Measurements from ENCODE around the gene ZNF581.

Gene ZNF581

DNA sequence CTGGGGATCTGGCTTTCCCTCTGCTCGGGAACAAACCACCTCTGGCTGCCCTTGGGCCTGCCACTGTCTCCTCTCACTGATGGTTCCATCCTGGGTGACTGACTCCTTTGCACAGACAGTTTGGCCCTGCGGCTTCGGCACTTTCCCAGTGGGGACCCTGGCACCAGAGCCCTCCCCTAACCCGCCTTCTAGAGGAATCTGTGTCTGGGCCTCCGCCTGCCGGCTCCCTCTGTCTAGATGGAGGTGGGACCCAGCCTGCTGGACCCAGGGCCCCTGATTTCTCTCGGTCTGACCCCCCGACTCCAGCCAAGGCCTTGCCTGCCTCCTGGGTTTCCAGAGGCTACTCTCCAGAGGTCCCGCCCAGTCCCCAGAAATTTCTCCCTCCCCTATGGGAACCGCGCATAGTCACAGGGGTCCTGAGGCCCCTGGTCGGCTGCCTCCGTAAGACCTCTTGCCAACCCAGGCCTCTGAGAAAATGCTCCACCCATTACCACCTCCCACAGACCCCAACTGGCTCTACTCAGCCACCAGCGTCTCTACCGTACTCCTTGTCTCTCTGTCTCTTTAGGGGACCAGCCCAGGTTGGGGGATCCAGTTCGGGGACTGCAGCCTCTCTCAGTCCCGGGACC, 7.3 kb downstream of the ZNF581 start:
- no peak for DNase-seq

DNA sequence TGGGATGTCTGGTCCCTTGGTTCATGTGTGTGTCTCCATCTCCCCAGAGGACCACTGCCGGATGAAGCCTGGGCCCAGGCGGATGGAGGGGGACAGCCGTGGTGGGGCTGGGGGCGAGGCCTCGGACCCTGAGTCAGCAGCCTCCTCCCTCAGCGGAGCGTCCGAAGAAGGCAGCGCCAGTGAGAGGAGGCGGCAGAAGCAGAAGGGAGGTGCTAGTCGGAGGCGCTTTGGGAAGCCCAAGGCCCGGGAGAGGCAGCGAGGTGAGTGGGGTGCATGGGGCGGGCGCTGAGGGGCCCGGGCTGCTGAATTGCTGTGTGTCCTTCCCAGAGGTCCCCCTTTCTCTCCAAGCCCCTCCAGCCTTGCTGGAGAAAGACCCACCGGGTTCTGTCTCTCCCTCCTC, 7.8 kb downstream of the ZNF581 start:
- DNase-seq, result no peak

DNA sequence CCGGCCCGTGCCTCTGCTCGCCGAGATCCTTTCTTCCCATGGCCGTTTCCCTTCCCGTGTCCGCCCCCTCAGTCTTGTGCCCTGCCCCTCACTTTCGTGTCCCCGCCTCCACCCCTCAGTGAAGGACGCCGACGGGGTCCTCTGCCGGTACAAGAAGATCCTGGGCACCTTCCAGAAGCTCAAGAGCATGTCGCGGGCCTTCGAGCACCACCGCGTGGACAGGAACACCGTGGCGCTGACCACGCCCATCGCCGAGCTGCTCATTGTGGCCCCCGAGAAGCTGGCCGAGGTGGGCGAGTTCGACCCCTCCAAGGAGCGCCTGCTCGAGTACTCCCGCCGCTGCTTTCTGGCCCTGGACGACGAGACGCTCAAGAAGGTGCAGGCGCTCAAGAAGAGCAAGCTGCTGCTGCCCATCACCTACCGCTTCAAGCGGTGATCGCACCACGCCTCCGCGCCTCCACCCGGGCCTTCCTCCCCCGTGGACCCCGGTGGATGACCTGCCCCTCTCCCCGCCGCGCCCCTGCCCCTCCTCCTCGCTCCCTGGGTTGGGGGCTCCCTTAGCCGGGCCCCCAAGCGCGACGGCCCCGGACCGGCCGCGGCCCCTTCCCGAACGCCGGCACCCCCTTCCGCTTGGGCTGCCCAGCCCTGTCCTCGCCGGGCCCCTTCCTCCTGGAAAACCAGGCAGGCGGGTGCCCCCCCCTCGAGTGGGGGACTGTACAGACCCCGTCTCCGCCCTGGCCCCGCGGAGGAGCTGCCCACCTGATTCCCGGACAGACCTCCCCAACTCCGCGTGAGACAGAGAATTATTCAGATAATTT, 9.1 kb downstream of the ZNF581 start:
- DNase-seq, result no peak

DNA sequence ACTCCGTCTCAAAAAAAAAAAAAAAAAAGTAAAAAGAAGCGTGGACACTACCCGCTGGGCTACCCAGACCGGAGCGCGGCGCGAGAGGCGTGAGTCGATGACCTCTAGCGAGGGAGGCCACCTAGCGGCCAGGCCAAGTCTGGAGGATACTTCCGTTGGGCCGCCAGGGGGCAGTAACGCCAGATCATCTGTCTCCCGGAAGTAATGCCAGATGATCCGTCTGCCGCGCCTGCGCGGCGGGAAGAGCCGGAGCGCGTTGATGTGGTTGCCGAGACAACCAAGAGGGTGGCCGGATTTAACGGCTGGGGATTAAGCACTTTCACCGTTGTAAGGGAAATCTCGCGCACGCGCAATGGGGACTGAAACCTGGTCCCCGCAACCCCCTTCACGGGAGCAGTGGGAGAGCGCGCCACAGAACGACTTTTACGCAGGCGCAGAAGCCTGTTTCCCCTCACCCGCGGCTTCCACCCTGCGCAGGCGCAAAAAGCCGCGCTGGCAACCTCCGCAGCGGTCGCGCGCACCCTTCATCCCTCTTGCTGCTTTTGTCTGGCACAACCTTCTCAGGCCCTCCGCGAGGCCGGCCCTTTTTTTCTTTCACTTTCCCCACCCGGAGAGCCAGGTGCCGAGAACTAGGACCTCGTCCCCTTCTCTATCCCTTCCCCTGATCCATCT, 10.3 kb downstream of the ZNF581 start:
- DNase-seq, result peak; percentile 99

DNA sequence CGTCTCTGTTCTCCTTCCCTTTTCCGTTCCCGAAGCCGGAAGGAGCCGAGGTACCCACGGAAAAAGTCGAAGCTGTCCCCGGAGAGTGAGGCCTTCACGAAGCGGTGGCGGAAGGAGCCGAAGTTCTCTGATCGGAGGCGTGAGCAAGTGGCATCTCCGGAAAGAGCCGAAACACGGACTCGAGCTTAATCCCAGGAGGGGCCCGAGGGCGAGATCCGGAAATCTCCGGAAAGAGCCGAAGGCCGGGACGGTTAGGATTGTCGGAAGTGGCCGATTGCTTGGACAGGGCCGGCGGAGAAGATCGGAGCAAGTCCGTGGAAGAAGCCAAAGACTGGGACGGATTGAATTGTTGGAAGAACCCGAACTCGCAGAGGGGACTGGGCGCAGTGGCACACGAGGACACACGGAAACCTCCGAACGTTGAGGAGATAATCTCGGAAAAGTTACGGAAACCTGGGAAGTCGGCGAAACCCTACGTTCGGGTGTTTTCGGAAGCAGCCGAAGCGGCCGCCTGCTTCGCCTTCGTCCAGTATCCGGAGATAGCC, 10.9 kb downstream of the ZNF581 start:
- peak; percentile 100 for DNase-seq

DNA sequence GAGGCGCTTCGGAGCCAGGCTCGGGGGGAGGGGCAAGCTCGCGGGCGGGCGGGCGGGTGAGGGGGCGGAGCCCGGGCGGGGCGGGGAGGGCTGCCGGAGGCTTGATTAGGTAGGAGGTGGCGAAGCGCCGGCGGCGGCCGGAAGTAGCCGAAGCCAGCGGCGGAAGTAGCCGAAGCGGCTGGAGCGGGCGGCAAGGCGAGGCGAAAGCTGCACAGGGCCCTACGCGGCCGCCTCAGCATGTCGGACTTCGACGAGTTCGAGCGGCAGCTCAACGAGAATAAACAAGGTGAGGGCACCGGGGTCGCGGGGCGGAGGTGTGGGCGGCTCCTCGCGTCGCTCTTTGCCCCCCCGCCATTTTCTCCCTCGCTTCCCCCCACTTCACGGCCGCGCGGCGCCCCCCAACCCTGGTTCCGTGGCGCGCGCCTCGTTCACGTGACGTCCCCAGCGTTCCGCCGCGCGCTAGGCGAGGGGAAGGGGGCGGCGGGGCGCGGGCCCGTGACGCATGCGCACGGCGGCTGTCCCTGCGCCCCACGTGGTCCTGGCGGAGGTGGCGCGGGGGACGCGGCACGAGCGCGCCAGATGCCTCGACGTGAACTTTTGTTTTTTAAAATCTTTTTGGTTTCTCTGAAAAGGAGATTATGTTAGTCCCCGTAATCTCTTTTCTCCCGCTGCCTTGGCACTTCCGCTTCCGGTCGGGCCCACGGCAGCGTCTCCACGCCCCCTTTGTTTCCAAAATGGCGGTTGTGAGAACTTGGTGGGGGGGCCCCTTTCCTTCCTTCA, 11.6 kb downstream of the ZNF581 start, which contains the start of gene U2AF2:
Gene U2AF2, plus strand, starts transcription at position 168 of the 780 bp plus-strand sequence. Its CDS starts 70 bp downstream, at position 238.
- DNase-seq, result peak; percentile 98

DNA sequence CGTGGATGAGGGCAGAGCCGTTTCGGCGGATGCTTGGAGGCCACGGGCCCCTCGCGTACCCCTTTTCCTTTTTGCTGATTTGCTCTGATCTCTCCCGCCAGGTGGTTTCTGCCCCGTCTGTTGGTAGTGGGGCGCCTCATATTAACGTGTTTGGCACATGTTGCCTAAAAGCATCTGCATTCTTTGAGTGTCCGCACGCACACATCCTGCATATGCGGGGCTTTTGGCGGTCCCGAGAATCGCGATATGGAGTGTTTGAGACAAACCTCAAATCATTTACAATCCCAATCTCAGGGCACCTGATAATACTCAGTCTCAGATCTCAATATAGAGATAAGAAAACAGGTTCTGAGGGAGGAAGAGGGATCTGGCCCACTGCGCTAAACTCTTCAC, 12.2 kb downstream of the ZNF581 start:
- DNase-seq, result no peak

DNA sequence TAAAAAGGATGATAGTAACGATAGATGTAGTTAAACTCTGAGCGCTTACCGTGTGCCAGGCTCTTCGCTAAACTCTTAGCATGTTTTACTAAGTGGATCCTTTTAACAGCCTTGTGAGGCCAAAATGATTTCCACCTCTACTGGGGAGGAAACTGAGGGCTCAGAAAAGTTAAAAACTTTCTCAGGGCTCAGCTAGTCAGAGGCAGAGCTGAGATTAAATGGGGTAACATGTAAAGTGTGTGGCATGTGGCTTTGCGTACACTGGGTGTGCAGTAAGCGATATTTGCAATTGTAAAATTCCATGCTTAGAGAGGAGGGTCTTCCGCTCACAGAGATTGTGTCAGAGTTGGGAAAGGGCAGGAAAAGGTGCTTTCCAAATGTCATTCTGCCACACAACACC, 13.1 kb downstream of the ZNF581 start:
- DNase-seq, result no peak

DNA sequence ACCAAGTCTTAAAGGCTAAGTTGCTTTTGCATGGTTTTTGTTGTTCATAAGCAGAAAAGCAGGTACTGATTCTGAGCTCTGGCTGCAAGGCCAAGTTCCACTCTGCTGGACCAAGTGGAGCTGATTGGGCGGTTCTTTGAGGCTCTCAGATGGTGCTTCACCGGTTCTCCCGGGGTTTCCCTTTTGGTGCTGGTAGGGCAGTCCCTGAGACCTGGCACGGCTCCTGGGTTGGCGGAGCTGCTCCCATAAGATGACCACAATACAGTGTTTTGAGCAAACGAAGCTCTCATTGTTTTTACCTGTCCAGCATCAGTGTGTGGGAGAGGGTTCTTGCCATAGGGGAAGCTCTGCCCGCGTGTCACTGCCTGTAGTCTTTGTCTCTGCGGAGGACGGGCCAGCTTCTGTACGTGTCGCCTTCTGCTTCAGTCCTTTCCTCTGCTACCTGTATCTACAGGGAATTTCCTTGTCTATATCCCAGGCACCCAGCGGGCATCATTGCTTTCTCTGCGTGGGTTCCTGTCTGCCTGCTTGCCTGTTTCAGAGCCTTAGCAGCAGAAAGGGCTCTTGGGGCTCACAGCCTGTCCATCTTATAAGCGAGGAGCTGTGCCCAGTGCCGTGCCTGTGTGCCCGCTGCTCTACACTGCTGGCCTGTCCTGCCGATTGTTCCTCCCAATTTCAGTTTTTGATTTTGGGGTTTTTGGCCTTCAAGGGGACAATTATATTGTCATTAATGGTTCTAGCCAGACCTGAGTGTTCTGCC, 13.7 kb downstream of the ZNF581 start:
- no peak for DNase-seq

DNA sequence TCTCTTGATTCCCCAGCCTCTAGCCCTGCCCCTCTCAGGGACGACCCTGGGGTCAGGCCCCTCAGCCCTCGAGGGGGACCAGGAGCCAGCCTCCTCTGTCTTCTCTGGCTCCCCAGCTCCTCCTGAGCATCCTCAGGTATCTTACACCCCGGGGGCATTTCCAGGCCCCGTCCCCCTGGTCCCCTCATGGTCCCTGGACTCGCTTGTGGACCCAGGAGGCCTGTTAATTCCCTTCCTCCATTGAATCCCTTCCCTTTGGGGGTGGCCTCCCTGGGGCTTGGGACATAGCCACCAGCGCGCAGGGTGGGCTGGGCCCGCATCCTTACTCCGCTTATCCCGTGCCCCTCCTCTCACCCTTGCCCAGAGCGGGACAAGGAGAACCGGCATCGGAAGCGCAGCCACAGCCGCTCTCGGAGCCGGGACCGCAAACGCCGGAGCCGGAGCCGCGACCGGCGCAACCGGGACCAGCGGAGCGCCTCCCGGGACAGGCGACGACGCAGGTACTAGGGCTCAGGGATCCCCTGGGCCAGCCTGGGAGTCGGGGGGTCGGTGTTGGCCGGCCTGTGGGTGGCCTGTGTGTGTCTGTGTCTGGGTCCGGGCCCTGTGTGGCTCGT, 15.5 kb downstream of the ZNF581 start:
- DNase-seq, result no peak

DNA sequence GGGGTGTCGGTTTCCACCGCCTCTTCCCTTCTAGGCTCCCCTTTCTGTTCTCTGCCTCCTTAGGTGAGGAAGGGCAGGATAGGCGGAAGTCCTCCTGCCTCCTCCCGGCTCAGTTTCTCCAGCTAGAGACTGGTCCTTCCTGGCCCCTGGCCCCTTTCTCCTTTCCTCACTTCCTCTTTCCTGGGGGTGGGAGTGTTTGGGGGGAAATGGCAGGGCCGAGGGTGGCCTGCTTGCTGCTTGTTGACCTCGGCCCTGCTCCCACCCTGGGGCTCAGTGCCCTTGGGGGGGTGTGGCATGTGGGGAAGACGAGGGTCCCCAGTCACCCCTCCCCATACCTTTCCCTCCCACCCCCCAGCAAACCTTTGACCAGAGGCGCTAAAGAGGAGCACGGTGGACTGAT, 16.4 kb downstream of the ZNF581 start:
- no peak for DNase-seq

DNA sequence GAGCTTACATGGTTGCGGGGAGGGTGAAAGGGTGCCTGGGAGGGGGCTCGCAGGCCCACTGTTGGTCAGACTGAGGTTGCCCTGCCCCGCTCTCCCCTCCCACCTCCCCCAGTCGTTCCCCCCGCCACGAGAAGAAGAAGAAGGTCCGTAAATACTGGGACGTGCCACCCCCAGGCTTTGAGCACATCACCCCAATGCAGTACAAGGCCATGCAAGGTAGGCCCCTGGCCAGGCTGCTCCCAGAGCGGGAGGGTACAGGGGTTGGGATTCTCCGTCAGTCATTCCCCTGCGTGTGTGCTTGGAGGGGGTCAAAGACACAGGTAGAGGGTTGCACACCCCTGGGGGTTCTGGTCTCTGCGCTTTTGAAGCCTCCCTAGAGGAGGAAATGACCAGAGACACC, 17.0 kb downstream of the ZNF581 start:
- no peak for DNase-seq

DNA sequence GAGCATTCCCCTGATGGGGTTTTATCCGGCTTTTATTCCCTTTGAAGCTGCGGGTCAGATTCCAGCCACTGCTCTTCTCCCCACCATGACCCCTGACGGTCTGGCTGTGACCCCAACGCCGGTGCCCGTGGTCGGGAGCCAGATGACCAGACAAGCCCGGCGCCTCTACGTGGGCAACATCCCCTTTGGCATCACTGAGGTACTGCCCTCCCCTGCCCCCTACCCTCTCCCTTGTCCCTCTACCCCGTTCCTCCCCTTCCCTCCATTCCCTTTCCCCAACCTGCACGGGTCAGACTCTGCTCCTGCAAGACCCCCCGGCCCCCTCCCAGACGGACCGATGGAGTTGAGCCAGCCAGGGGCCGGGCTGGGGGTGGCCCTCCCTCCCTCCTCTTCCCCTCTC, 17.5 kb downstream of the ZNF581 start:
- no peak for DNase-seq

DNA sequence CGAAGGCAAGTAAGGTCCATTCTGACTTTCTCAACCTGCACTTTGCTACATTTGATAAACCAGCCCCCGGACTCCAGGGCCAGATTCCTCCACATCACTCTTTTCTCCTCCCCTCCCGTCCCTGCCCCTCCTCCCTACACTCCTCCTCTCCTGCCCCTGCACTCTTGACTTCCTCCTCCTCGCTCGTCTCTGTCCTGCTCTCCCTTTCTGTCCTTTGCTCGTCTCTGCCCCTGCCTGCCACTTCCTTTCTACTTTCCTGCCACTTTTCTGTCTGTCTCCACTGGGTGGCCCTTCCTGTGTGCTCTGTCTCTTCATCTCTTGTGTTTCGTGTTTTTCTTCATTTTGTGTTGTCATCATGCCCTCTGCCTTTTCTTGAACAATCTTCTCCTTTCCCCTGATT, 18.4 kb downstream of the ZNF581 start:
- no peak for DNase-seq

DNA sequence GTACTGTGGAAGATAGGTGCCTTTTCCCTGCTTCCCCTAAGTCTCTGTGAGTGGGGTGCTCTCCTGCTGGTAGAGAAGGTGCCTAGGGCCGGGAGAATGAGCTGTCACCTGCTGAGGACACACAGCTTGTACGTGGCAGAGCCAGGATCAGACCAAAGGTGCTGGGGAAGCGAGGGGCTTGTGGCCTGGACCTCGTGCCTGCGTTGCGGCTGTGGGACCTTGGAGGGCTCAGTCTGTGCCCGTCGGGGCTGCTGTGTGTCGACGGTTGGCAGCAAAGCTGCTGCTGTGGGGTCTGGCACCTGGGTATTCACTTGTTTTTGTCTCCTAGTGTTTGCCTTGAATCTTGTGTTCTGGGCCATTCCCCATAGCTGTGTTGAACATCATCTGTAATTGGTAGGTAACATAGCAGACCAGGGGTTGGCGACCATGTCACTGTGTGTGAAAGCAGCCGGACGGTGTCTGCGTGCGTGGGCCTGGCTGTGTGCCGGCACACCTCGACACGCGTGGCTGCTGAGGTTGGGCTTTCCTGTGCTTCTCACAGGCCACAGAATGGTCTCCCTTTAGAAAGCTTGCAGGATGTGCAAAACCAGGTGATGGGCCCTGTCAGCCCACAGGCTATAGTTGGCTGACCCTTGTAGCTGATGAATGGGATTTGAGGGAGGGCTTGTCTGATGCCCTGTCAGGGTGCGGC, 20.5 kb downstream of the ZNF581 start:
- DNase-seq, result no peak

DNA sequence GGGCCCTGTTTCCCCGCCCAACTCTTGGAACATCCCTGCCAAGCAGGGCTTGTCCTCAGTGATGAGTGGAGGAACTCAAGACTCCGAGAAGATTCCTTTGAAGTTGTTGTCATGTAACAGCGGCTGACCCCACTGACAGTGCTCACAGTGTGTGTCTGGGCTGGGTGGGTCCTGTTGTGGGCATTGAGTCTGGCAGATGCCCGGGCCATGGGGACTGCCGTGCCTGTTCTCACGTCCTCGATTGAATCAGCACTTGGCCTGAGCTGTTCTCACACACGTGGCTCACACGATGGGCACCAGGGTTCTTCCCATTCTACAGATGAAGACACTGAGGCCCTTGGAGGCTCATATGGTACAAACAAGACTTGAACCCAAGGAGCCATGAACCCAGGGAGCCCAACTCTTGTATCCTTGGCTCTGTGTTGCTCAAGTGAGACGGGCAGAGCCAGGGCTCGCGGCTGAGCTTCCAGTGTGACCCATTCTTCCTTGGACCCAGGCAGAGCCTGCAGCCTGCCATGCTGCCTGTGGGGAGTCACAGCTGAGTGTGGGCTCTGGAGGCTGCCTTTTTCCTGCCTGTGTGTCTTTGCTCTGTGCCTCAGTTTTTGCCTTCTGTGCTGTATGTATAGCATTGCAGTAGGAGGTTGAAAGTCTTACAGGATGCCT, 23.0 kb downstream of the ZNF581 start:
- DNase-seq, result no peak

DNA sequence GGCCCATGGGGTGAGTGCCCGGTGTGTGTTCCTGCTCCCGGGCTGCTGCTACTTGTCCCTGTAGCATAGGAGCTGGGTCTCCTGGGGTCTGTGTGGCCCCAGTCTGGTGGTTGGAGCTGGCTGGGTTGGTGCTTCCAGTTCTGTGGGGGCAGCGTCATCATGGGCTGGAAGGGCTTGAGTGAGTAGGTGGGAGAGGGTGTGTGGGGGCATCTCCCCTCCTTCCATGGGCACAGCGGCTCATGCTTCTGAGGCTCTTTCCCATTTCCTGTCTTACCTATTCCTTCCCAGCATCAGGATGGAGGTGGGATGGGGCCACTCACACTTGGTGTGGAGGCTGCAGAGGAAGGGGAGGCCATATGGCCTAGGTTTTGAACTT, 23.5 kb downstream of the ZNF581 start:
- DNase-seq, result no peak

DNA sequence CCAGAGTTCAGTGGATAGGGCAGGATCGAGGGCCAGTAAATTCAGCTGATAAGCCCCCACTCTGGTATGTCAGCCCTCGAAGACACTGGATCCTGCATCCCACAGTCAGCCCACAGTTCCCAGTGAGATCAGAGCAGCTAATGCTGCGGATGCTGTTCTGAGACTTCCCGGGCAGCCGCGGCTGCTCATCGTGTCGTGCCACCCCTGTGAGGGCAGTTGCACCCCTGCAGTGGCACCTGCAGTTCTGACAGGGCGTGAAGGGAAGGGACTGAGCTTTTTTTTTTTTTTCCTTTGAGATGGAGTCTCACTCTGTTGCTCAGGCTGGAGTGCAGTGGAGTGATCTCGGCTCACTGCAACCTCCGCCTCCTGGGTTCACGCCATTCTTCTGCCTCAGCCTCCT, 24.1 kb downstream of the ZNF581 start:
- DNase-seq, result no peak

DNA sequence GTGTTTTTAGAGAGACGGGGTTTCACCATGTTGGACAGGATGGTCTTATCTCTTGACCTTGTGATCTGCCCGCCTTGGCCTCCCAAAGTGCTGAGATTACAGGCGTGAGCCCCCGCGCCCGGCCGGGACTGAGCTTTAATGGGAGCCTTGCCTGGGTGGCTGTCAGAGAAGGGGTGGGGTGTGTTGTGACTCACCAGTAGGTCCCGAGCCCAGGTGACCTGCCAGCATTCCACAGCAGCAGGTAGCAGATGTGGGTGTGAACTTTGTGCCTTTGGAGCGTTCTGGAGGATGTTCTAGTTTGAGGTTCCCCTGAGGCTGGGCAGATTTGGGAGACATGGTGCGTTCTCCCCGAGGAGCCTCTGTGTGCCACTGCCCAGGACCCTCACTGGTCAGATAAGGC, 24.5 kb downstream of the ZNF581 start:
- no peak for DNase-seq

DNA sequence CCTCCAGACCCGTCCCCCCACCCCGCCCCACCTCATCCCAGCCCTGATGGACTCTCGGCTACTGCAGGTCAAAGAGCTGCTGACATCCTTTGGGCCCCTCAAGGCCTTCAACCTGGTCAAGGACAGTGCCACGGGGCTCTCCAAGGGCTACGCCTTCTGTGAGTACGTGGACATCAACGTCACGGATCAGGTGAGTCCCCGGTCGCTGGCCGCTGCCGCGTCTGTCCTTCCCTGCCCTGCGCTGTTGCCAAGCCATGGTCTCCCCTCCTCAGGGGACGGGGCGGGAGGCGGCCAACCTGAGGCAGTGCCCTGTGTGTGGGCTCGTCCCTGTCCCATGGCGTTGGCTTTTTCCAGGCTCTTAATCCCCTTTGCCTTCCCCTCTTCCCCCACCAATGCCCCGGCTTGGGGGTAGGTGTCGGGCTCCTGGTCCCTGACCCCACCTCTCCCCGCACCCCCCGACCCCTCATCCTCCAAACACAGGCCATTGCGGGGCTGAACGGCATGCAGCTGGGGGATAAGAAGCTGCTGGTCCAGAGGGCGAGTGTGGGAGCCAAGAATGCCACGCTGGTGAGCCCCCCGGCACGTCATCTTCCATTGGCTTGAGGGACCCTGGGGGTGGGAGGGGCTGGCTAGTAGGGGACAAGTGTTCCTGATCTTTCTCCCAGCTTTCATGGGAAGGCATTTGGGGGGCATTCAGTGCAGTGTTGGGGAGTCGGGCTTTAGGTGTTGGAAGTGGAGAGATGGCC, 25.3 kb downstream of the ZNF581 start:
- DNase-seq, result no peak
